ENCODE data around the gene DCAF4. TPM values are rescaled to one million over a fixed set of nuclear protein-coding genes. Genes with fewer than 3 reads are reported as not detected.
"Not testable (repeated sequence)": the region's sequence is repeated elsewhere in the genome, so short reads cannot be mapped to it uniquely, and the experiment has no call there.

DCAF4 gene
- polyA plus RNA-seq, 1 experiment = 29.2 TPM

GRCh38 chr14:72958548-72958947 is 32.3 kb downstream of the DCAF4 start:
- DNase-seq (ENCODE audit: low read depth) = no peak
- TF ChIP-seq, protein P1, sequence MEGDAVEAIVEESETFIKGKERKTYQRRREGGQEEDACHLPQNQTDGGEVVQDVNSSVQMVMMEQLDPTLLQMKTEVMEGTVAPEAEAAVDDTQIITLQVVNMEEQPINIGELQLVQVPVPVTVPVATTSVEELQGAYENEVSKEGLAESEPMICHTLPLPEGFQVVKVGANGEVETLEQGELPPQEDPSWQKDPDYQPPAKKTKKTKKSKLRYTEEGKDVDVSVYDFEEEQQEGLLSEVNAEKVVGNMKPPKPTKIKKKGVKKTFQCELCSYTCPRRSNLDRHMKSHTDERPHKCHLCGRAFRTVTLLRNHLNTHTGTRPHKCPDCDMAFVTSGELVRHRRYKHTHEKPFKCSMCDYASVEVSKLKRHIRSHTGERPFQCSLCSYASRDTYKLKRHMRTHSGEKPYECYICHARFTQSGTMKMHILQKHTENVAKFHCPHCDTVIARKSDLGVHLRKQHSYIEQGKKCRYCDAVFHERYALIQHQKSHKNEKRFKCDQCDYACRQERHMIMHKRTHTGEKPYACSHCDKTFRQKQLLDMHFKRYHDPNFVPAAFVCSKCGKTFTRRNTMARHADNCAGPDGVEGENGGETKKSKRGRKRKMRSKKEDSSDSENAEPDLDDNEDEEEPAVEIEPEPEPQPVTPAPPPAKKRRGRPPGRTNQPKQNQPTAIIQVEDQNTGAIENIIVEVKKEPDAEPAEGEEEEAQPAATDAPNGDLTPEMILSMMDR (IDR thresholded peaks at IDR 0.05; ENCODE audit: insufficient read depth, low read depth, low read length) = no peak
- no peak overlapping the region for H3K4me3 ChIP-seq (ENCODE audit: low read depth, low read length)
- ChIA-PET CTCF (interaction anchor here (1.8 to 6.0 kb wide), 2 partner anchors 10 to 444 kb away, joined by 4 to 44 read pairs; no protein-coding TSS in a partner anchor), POLR2A (no interaction called here)
- H3K36me3 ChIP-seq (ENCODE audit: control insufficient read depth, insufficient read depth, low read length) = peaks cover 12% of the 10 kb centered on the region
- no peaks in the 10 kb centered on the region for H3K27me3 ChIP-seq (ENCODE audit: control insufficient read depth, insufficient read depth, low read length)

- POLR2A ChIA-PET; H3K27me3 ChIP-seq (ENCODE audit: control insufficient read depth, insufficient read depth, low read length); H3K36me3 ChIP-seq (ENCODE audit: control insufficient read depth, insufficient read depth, low read length); H3K4me3 ChIP-seq (ENCODE audit: low read depth, low read length); DNase-seq (ENCODE audit: low read depth): not testable (repeated sequence)
- CTCF ChIA-PET = interaction anchor here (1.8 to 6.0 kb wide), 2 partner anchors 12 to 447 kb away, joined by 5 to 44 read pairs; no protein-coding TSS in a partner anchor
Observed at GRCh38 chr14:72961016-72961415, 34.8 kb downstream of the DCAF4 start.

DNA sequence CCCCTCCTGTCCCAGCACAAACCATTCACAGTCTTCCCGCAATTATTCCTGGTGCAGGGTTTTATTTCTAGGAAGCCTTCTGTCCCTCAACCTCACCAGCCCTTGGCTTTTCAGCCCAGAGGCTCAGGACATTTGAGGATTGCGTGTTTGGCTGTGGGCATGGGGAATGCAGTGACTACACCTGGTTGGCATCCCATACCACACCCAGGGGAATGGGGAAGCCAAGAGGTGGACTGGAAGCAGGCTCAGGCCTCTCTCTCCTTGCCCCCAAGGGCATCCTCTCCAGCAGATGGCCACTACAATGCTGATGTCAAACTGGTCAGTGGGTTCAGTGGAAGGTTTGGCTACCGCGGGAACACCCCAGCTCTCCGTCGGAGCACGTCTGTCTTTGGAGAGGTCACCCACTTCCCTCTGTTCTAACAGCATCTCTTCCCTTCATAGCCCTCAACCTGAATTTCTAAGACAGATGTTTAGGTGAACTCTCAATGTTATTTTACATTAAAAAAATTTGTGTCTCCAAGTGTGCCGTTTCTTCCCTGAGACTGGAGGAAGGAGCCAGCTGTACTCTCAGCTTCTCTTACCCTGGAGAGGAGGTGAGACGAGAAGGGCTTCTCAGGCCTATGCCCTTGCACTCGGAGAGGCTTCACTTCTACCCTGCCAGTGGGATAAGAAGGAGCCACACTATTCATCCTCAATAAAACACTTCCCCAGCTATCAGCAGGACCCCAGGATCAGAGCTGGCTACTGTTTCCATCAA is 35.5 kb downstream of the DCAF4 start:
- ChIA-PET CTCF (interaction anchor here (0.6 to 6.0 kb wide), 4 partner anchors 8 to 448 kb away, joined by 3 to 44 read pairs (median 9); no protein-coding TSS in a partner anchor), POLR2A (no interaction called here)
- TF ChIP-seq, protein P1 (IDR thresholded peaks at IDR 0.05; ENCODE audit: insufficient read depth, low read depth, low read length) = no peak

DNA sequence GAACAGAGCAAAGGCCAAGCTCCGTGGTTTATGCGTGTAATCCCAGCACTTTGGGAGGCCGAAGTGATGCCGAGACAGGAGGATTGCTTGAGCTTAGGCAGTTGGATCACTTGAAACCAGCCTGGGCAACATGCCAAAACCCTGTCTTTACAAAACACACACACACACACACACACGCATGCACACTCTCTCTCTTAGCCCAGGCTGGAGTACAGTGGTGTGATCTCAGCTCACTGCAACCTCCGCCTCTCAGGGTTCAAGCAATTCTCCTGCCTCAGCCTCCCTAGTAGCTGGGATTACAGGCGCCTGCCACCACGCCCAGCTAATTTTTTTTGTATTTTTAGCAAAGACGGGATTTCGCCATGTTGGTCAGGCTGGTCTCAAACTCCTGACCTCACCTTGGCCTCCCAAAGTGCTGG is 36.1 kb downstream of the DCAF4 start:
- DNase-seq (ENCODE audit: low read depth); POLR2A ChIA-PET; H3K36me3 ChIP-seq (ENCODE audit: control insufficient read depth, insufficient read depth, low read length); H3K27me3 ChIP-seq (ENCODE audit: control insufficient read depth, insufficient read depth, low read length); H3K4me3 ChIP-seq (ENCODE audit: low read depth, low read length): not testable (repeated sequence)
- CTCF ChIA-PET = interaction anchor here (2.3 to 6.0 kb wide), 2 partner anchors 14 to 448 kb away, joined by 13 to 44 read pairs; no protein-coding TSS in a partner anchor

More for the DNA sequence above, 35.5 kb downstream of the DCAF4 start:
- Histone ChIP-seq H3K4me3 (ENCODE audit: low read depth, low read length) (no peak overlapping the region), H3K27me3 (ENCODE audit: control insufficient read depth, insufficient read depth, low read length) (no peaks in the 10 kb centered on the region), H3K36me3 (ENCODE audit: control insufficient read depth, insufficient read depth, low read length) (peaks cover 4% of the 10 kb centered on the region)
- DNase-seq (ENCODE audit: low read depth) = no peak

- POLR2A ChIA-PET = interaction anchor here (0.6 kb wide), 1 partner anchor 9 kb away, joined by 3 read pairs; no protein-coding TSS in a partner anchor
- TF ChIP-seq, protein P1 (IDR thresholded peaks at IDR 0.05; ENCODE audit: insufficient read depth, low read depth, low read length) = no peak
- Histone ChIP-seq H3K4me3 (ENCODE audit: low read depth, low read length) (no peak overlapping the region), H3K27me3 (ENCODE audit: control insufficient read depth, insufficient read depth, low read length) (no peaks in the 10 kb centered on the region), H3K36me3 (ENCODE audit: control insufficient read depth, insufficient read depth, low read length) (peaks cover 4% of the 10 kb centered on the region)
- CTCF ChIA-PET = interaction anchor here (2.3 to 6.0 kb wide), 2 partner anchors 14 to 449 kb away, joined by 13 to 44 read pairs; no protein-coding TSS in a partner anchor
- peak; percentile 34 for DNase-seq (ENCODE audit: low read depth)
Observed at GRCh38 chr14:72962829-72963312, 36.6 kb downstream of the DCAF4 start.

GRCh38 chr14:72965249-72965648 is 39.0 kb downstream of the DCAF4 start:
- ChIA-PET CTCF (no interaction called here), POLR2A (no interaction called here)
- Histone ChIP-seq H3K4me3 (ENCODE audit: low read depth, low read length) (no peak overlapping the region), H3K27me3 (ENCODE audit: control insufficient read depth, insufficient read depth, low read length) (no peaks in the 10 kb centered on the region), H3K36me3 (ENCODE audit: control insufficient read depth, insufficient read depth, low read length) (peaks cover 9% of the 10 kb centered on the region)
- TF ChIP-seq, protein P1 (IDR thresholded peaks at IDR 0.05; ENCODE audit: insufficient read depth, low read depth, low read length) = no peak
- no peak for DNase-seq (ENCODE audit: low read depth)

Data from BJ (cell line).